GM18868 (cell line): ENCODE measurements around the gene DYRK1A.

Experiments used
- ATAC-seq: cut with Tn5 transposase; IDR thresholded peaks from one replicate; pipeline ENCODE4 v1.9.1; 2021; ENCODE audit warnings: mild to moderate bottlenecking, moderate library complexity; ENCODE audit not compliant: unreplicated experiment

Gene DYRK1A

DNA sequence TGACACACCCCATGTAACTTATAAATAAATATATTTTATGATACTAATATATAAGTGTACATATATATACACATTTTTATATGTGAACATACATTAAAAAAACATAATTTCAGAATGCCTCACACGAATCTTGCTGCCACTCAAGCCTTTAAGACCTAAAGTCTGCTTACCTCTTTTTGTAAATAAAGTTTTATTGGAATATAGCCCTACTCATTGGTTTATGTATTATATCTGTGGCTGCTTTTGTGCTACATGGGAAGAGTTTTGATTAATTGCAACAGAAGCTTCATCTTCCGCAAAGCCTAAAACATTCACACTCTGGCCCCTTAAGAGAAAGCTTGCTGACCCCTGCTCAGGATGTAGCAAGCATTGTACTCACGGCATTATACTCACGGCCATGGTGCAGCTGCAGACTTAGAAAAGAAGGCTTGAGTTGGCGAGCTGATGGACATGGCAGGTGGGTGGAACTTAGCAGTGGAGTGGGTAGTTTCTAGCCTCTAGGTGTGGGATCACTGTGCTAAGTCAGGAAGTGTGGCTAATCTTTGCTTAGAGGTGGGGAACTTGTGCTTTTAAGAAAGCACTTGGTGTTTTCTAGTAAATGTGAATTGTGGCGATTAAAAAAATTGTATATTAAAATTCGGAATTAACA is 80.8 kb downstream of the DYRK1A start:
- ATAC-seq, result no peak

DNA sequence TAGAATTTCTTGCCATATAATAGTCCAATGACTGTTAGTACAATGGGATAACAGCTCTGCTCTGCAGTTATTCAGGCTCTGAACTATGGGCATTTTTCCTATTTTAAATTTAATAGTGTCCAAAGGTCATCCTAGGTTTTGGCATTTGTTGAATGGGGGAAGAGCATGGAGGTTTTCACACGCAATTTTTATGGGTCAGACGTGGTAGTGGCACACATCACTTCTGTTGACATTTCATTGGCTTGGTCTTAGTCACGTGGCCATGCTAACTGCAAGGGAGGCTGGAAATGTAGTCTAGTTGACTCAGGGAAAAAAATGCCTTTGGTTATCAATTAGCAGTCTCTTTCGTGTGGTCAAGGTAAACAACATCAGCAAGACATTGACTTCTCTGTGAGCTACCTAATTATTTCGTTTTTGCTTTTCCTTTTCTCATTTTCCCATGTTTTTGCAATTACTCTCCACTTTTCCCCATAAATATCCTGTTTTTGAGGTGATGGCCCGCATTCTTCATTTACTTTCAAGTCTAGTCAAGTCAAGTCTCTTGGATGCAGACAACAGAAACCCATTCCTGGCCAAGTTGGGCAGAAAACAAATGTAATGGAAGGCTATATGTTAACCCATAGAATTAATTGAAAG is 82.8 kb downstream of the DYRK1A start:
- ATAC-seq, result no peak

DNA sequence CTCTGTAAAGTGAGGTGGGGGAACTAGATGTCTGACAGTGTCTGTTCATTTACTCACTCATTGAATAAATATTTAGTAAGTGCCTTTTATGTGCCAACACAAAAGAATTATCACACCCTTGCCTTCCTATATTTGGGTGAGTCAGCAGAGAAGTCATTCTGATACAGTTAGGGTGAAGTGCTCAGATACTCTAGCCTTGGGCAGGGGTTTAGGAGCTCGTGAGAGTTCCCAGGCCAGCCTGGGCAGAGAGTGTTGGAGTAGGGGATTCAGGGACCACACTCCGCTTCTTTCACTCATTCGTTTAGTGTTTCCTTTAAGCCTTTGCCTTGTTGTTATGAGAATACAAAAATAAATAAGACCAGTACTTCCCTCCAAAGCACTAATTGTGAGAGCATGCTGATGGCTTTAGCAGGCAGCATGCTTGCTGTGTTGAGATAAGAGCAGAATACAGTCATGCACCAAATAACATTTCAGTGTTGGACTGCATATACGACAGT is 83.9 kb downstream of the DYRK1A start:
- ATAC-seq, result no peak

DNA sequence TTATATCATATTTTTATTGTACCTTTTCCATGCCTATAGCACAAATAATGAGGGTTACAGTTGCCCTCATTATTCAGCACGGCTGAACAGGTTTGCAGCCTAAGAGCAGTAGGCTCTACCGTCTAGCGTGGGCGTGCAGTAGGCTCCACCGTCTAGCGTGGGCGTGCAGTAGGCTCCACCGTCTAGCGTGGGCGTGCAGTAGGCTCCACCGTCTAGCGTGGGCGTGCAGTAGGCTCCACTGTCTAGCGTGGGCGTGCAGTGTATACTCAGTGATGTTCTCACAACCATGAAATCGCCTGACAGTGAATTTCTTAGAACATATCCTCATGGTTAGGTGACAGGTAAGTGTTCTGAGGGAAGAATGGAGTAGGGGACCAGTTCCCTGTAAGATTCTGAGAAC is 84.9 kb downstream of the DYRK1A start:
- no peak for ATAC-seq

DNA sequence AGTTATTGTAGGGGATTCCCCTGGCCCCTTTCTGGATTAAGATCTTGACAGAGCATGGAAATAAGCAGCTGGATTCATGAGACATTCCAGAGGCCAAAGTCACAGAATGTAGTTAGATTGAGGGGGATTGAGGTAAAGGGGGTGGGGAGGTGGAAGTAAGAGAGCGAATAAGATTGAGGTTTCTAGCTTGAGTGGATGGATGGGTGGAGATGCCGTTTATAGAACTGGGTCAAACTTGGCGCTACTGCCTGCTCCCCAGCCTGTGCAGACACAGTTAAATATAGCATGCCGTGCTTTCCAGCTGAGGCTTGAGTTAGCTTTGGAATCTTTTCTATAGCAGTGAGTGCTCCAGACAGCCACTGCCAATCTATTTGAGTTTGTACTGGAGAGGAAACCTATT is 85.7 kb downstream of the DYRK1A start:
- ATAC-seq, result no peak

DNA sequence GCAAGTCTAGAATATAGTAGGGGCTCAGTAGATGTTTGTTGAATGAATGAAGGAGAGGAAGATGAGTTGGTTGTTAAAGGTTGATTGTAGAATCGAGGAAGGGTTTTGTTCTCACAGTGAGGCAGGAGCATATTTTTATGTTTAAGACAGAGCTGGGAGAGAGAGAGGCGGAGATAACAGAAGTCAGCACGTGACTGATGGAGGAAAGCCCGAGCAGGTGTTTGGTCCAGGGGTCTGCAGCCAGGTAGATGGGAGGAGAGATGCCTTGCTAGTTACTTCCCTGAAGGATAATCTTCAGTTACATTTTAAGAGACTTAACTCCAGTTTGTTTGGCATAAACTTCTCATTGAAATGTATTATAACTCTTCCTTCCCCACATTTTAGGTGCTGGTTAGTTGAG is 86.8 kb downstream of the DYRK1A start:
- ATAC-seq, result no peak

DNA sequence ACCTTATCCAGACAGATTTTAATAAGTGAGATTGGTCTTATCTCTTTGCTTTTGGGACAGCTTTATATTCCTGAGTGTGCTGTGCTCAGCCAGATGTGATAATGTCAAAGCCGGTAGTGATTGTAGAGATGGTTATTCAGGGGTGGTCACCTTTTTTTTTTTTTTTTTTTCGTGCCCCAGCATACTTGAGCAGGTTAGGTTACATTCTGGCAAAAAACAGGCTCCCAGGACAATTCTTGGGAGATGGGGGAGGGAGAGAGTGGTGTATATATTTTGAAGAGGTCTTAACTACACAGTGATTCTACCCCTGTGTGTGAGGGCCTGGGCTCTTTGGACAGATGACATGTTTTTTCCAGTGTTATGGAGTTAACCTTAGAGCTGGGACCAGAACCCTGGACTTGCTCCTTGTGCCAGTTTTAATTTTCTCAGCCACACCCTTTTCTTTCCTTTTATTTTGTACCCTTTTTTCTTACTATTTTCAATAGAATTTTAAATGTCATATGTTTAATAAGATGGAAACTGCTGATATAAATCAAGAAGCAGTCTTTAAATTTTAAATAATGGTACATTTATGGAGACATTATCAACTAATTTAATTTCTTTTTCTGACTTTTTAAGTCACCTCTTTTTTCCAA is 88.4 kb downstream of the DYRK1A start:
- ATAC-seq, result no peak

DNA sequence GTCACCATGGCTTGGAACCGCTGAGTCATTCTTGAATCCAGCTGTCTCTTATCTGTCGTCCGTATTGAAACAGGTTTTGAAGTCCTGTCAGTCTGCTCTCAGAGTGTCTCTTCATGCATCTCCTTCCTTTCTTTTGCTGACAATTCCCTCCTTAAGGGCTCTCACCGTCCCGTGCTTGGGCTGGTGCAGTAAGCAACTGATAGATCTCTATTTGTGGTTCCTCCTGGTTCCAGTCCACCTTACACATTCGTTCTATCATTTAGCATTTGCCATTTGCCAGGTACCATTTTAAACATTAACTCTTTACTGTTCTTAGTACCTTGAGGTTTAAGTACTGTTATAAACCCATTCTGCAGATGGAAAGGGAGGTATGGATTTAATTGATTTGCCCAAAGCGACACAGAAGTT is 88.9 kb downstream of the DYRK1A start:
- ATAC-seq, result no peak

DNA sequence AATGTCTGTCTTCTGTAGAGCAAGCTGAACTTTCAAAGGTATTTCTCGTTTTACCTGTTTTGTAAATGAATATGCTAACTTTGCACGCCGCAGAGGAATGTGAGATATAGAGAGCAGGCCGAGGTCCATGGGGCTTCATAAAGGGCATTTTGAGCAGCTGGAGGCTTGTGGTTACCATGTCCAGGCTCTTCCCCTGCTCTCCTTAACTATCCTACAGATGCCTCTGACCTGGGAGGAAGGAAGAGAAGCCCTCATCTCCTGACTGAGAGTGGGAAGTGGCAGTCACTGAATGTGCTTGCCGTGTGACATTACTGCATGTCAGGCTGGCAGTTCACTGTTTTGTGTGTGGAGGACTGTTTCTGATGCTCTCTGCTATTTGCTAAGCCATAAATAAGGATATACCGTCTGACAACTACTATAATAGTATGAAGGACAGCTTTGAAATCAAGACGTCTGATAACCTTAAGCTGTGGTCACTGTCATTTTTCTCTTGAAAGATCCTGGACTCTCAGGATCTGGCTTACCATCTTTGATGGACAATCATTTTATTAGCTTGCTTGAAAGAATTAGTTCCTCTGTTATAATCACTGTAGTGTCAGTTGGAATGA is 92.2 kb downstream of the DYRK1A start:
- ATAC-seq, result no peak

DNA sequence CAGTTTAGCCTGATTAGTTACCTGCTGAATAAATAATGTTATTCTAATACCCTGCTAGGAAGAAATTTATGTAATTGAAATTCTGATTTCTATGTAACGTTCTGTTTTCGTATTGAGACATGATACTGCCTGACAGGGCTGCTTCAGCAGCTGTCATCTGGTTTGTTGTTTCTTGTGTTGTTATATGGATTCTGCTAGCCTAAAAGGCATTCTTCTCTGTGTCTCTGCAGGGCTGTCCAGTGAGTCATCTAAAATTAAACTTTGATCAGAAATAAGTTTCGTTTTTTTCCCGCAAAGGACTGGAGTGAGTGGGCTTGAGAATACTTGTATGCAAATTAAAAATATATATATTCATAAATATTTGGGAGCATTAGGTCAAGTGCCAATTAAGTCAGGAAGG is 93.0 kb downstream of the DYRK1A start:
- no peak for ATAC-seq

DNA sequence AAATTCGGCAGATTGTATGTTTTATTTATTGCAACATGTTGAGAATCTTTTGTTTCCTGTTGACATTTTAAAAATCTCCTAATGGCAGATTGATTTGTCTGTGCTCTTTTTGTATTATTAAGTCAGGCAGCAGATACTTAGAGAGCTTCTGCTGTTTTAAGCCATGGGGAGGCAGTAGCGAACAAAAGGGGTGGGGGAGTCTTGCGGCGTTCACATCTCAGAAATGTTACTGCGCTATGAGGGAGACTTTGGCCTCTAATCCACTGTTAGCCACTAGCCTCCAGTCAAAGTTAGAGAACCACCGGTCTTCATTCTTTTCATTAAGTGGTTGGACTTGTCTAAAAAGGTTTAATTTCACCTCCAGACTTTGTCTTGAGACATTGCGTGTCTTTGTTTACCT is 93.6 kb downstream of the DYRK1A start:
- ATAC-seq, result no peak

DNA sequence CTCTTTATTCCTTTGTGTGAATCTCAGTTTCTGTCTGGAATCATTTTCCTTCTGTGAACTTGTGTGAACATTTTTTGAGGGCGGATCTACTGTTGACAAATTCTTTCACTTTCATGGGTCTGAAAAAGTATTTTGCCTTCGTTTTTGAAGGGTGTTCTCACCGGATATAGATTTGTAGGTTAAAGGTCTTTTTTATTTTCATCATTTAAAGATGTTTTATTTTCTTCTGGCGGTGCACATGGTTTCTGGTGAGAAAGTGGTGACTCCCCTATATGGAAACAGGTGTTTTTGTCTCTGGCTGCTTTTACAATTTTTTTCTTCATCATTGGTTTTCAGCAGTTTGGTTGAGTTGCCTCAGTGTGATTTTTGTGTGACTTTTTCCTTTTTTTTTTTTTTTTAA is 94.9 kb downstream of the DYRK1A start:
- ATAC-seq, result no peak

DNA sequence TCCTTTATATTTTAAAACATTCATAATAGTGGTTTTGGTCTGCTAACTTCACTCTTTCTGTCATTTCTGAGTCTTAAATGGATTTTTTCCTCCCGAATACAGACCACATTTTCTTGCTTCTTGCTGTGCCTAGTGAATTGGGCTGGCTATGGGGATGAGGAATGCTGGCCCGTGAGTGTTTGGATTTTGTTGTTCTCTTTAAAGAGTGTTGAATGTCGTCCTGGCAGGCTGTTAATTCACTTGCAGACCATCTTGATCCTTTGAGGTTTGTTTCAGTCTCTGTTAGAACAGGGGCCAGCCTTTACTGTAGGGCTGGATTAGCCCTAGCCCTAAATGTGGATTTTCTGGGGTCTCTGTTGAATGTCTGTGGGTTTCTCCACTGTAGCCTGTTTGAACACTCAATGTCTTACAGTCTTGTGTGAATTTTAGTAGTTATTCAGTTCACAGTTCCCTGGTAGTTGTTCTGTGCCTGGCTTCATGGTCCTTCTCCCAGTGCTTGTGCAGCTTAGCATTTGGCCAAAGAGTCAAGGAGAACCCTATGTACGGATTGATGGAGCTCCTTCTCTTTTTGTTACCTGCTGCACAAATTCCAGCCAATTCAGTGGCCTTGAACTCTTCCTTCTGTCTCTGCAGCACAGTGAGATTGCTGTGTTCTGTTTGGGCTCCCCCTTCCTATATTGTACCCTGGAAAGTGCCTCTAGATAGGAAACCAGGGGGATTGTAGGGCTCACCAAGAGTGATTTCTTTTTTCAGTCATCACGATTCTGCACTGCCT is 95.7 kb downstream of the DYRK1A start:
- ATAC-seq, result no peak

DNA sequence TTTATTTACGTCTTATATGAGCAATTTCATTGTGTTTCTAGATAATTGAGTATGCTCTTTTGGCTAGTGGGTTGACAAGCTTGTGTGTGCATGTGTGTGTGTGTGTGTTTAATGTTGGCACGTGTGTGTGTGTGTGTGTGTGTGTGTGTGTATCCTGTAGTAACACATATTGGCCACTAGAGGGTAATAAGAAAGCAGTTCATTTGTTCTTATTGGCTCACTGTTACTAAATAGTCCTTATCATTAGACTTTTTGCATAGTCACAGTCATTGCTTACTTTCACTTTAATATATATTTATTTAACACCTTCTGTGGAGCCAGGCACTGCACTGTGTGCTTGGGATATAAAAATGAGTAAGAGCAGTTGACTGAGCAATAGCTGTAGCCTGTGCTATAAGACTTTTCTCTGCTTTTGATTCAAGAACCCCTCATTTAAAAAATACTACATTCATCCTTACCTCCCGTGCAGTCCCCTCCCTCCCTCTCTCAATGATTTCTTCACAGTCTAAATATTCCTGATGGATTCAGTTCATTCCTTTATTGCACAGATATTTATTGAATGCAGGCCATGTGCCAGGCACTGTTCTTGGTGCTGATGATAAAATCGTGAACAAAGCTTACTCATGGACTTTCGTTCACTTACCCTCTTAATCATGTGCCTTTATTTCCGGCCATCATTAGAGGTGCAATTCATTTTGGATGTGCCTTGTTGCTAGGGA is 96.7 kb downstream of the DYRK1A start:
- ATAC-seq, result no peak

DNA sequence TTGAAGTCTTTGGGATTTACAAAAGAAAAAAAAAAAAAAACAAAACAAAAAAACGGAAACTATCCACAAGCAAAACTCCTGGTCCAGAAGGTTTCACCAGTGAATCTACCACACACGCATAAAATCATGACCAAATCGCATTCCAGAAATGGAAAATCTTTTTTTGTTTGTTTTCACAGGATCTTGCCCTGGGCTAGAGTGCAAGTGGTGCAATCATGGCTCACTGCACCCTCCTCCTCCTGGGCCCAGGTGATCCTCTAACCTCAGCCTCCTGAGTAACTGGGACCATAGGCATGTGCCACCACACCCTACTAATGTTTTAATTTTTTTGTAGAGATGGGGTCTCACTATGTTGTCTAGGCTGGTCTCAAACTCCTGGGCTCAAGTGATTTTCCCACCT is 100.5 kb downstream of the DYRK1A start:
- no peak for ATAC-seq

DNA sequence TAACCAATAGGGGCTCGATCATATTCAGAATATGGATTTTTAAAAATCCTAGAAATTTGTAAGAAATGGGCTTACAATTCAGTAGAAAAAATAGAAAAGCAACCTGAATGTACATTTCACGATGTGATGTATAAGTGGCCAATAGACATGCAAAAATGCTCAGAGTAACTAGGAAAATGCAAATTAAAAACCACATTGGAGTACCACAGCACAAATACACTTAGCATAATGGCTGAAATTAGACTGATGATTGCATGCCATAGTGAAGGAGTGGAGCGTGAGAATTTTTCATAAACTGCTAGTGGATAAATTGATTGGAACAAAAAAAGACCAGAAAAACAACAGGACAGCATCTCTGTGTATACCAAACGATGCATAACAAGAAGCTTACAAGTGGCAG is 102.3 kb downstream of the DYRK1A start:
- ATAC-seq, result no peak

DNA sequence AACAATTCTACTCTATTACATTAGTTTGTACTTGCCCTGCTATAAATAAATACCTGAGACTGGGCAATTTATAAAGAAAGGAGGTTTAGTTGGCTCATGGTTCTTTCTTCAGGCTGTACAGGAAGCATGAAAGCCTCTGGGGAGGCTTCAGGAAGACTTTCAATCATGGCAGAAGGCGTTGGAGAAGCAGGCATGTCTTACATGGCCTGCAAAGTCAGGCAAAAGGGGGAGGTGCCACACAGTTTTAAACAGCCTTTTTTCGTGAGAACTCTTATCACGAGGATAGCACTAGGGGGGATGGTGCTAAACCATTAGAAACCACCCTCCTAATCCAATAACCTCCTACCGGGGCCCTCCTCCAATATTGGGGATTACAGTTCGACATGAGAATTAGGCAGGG is 102.9 kb downstream of the DYRK1A start:
- ATAC-seq, result no peak

DNA sequence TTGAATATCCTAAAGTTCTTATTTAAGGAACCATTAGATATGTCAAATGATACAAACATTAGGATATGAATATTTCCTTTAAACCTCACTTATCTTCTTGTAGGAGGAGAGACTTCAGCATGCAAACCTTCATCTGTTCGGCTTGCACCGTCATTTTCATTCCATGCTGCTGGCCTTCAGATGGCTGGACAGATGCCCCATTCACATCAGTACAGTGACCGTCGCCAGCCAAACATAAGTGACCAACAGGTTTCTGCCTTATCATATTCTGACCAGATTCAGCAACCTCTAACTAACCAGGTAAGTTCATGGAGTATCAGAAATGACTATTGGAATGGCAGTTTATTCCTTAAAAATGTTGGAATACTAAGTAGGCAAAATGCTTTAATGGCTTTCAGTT is 106.0 kb downstream of the DYRK1A start:
- ATAC-seq, result no peak

DNA sequence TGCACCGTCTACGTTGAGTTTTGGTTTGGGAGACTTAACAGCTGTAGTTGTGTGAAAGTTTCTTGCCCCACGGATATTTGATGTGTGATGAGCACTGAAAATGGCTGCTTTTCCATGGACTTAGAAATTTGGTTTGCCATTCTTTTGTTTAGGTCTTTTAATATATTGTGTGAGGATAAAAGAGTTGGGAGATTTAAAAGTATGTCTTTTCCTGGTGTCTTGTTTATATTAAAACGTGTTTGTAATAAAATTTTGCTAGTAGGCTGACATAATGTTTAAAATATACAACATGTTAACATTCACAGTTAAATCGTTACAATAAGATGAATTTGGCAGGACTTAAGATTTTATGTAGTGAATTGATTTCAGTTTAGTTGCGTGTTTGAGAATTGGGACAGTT is 106.9 kb downstream of the DYRK1A start:
- ATAC-seq, result no peak

DNA sequence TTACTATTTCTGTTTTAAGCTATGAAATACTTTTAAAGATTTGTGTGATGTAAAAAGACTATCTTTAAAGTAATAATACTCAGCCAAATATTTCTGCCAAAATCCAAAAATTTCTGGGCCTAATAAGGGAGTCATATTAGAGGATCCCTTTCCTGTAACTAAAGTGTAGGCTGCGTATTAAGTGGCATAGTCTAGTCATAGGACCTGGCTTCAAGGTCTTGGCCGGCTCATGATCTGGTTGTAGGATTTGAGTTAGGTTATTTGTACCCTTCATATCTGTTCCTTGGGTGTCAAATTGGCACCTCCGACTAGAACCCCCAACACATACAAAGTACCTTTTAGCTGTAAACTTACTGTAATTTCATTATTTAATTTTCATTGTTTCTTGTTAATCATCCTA is 107.8 kb downstream of the DYRK1A start:
- ATAC-seq, result no peak
